Cardiac muscle cell (in vitro differentiated cells and primary cell): ENCODE results near the gene RNF223. TPM values are rescaled to one million over a fixed set of nuclear protein-coding genes. Genes with fewer than 3 reads are reported as not detected.

ENCODE experiments used
- DNase-seq, 2 donors: peaks; one replicate each; pipeline versions ENCODE4 v3.0.0 to v3.0.0-alpha.2; 2010 to 2017; ENCODE audit warnings: low read depth in 1 of 2, low spot score in 1 of 2
- H3K27ac ChIP-seq: fragments of 200-600 bp; sonication (generic); 2 replicates; pipeline ENCODE4 v1.5.1; 2016
- H3K27me3 ChIP-seq: fragments of 200-600 bp; sonication (generic); 2 replicates; pipeline ENCODE4 v1.6.0; 2016; ENCODE audit warnings: control low read depth
- H3K36me3 ChIP-seq: fragments of 200-600 bp; sonication (generic); 2 replicates; pipeline ENCODE4 v1.5.1; 2016; ENCODE audit warnings: control low read depth
- H3K4me1 ChIP-seq: fragments of 200-600 bp; sonication (generic); 2 replicates; pipeline ENCODE4 v1.8.1; 2017; ENCODE audit warnings: low read depth, mild to moderate bottlenecking, mixed run types
- H3K4me3 ChIP-seq: fragments of 200-600 bp; sonication (generic); 2 replicates; pipeline ENCODE4 v1.5.1; 2016; ENCODE audit warnings: mild to moderate bottlenecking
- H3K9me3 ChIP-seq: fragments of 200-600 bp; sonication (generic); 2 replicates; pipeline ENCODE4 v1.5.1; 2017; ENCODE audit warnings: low read depth, mild to moderate bottlenecking, control low read depth
- polyA plus RNA-seq: library from polyadenylated mRNA; unstranded; fragments of >200 nt; fragmentation: Nextera tagmentation; extraction: Ambion mirVana; gene quantifications from 2 replicates; pipeline ENCODE4 v1.2.1, GENCODE V29; 2016
- total RNA-seq: library from RNA; depleted of rRNA; stranded (reverse); fragments of >200 nt; gene quantifications from 2 replicates; pipeline ENCODE4 v1.2.3, GENCODE V29; 2016
- TF ChIP-seq, protein P1 (sequence below): IDR thresholded peaks from 2 replicates; pipeline ENCODE4 v1.5.1; 2012; ENCODE audit warnings: low read depth, mild to moderate bottlenecking, low read length

The RNF223 gene
- total and polyA plus RNA-seq, 2 experiments from 2014 or later: 0.33 TPM; not detected in 1

DNA sequence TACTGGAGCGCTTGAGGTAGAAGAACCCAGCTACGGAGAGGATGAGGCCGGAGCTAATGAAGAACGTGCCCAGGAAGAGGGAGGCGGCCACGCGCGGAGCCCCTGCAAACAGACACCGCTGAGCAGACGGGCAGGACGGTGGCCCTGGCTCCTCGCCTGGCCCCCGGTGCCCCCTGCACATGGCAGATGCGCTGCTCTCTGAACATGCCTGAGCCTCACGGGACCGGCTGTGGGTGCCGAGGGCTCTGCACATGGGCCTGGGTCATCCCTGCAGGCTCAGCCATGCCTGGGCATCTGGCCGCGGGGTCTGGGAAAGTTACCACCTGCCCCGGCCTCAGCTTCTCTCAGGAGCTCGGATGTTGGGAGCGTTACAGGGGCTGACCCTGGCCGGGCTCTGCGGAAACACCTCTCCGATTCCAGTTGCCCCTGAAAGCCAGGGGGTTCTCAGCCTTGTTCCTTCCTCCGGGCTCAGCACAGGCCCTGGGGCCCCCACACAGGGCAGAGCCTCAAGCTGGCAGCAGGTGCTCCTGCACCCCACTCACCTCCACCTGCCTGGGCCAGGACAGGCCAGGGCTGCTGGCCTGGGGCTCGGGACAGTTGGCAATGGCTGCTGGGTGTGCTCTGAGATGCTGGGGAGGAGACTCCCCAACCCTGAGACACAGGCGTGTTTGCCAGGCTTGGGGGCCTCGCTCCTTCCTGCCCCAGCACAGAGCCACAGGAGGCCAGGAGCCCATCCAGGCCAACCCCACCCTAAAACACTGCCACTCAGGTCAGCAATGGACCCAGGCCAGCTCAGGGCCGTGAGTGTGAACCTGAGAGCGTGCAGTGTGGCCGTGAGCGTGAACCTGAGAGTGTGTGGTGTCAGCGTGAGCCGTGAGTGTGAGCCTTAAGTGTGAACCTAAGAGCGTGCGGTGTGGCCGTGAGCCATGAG lies 12.1 kb upstream of the RNF223 start:
- no peak for DNase-seq
- TF ChIP-seq, protein P1, sequence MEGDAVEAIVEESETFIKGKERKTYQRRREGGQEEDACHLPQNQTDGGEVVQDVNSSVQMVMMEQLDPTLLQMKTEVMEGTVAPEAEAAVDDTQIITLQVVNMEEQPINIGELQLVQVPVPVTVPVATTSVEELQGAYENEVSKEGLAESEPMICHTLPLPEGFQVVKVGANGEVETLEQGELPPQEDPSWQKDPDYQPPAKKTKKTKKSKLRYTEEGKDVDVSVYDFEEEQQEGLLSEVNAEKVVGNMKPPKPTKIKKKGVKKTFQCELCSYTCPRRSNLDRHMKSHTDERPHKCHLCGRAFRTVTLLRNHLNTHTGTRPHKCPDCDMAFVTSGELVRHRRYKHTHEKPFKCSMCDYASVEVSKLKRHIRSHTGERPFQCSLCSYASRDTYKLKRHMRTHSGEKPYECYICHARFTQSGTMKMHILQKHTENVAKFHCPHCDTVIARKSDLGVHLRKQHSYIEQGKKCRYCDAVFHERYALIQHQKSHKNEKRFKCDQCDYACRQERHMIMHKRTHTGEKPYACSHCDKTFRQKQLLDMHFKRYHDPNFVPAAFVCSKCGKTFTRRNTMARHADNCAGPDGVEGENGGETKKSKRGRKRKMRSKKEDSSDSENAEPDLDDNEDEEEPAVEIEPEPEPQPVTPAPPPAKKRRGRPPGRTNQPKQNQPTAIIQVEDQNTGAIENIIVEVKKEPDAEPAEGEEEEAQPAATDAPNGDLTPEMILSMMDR: no peak
- H3K27me3 ChIP-seq: no peaks in the 10 kb centered on the region
- no peaks in the 10 kb centered on the region for H3K36me3 ChIP-seq
- H3K9me3 ChIP-seq: no peaks in the 10 kb centered on the region
- no peak overlapping the region for H3K27ac ChIP-seq
- no peaks in the 10 kb centered on the region for H3K4me1 ChIP-seq
- no peak overlapping the region for H3K4me3 ChIP-seq

DNA sequence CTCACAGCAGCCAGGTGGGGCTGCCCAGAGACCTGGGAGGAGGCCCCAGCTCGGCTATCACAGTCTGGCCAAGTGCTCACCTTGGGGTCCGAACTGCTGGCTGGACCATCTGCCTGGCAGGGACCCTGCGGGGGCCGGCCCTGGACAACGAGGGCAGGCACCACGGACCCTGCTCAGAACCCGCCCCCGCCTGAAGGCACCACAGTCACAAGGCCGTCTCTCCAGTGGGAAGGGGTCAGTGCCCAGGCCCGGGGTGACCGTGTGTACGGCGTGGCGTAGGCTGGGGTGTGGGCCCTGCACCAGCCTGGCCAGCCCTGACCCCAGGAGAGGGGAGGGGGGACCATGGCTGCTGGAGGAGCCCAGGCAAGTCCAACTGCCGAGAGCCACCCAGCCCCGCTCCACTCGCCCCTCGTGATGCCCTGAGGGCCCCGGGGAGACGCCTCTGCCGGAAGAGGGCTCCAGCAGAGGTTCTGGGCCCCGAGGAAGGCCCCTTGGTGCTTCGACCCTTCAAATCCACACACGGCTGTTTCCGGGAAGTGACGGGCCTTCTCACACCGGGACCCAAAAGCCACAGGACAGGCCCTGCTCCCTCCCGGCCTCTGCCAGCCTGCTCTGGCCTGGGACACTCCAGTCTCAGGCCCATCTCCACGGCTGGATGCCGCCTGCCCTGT lies 11.2 kb upstream of the RNF223 start:
- Histone ChIP-seq H3K9me3 (no peaks in the 10 kb centered on the region), H3K4me1 (no peaks in the 10 kb centered on the region), H3K4me3 (no peak overlapping the region), H3K27ac (no peak overlapping the region), H3K27me3 (no peaks in the 10 kb centered on the region), H3K36me3 (no peaks in the 10 kb centered on the region)
- TF ChIP-seq, protein P1: no peak
- DNase-seq: no peak

DNA sequence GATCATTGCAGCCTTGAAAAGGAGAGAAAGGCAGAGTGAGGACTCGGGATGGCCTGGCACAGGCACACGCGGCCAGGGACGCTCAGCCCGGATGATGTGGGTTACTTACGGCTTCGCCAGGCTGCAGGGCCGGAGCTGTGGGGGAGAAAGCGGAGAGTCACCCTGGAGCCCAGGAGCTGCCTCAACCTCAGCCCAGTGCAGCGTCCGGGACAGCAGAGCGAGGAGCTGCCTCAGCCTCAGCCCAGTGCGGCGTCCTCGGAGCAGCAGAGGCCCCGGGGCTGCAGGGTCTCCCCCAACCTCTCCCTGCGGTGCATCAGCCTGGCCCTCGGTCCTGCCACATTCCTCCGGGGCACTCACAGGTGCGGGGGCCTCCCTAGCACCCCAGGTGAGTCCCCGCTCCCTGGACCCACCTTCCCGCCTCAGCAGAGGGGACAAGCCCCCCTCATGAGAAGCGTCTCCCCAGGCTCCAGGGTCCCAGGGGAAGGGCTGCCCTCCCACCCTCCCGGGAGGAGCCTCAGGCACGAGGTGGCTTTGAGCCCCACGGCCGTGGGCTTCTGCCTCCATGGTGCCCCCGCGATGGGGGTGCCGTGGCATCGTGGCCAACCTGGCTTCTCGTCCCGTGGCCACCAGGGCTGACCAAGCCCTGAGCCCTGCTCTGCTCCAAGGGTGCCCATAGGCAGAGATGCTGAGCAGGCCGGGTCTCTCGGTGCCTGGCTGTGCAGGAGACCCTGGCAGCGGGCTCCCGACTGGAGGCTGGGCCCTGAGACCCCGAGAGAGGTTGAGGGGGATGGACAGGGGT lies 10.5 kb upstream of the RNF223 start:
- Histone ChIP-seq H3K4me1 (peaks cover 5% of the 10 kb centered on the region), H3K36me3 (no peaks in the 10 kb centered on the region), H3K4me3 (no peak overlapping the region), H3K27me3 (no peaks in the 10 kb centered on the region), H3K9me3 (no peaks in the 10 kb centered on the region), H3K27ac (no peak overlapping the region)
- DNase-seq: no peak
- TF ChIP-seq, protein P1: no peak

DNA sequence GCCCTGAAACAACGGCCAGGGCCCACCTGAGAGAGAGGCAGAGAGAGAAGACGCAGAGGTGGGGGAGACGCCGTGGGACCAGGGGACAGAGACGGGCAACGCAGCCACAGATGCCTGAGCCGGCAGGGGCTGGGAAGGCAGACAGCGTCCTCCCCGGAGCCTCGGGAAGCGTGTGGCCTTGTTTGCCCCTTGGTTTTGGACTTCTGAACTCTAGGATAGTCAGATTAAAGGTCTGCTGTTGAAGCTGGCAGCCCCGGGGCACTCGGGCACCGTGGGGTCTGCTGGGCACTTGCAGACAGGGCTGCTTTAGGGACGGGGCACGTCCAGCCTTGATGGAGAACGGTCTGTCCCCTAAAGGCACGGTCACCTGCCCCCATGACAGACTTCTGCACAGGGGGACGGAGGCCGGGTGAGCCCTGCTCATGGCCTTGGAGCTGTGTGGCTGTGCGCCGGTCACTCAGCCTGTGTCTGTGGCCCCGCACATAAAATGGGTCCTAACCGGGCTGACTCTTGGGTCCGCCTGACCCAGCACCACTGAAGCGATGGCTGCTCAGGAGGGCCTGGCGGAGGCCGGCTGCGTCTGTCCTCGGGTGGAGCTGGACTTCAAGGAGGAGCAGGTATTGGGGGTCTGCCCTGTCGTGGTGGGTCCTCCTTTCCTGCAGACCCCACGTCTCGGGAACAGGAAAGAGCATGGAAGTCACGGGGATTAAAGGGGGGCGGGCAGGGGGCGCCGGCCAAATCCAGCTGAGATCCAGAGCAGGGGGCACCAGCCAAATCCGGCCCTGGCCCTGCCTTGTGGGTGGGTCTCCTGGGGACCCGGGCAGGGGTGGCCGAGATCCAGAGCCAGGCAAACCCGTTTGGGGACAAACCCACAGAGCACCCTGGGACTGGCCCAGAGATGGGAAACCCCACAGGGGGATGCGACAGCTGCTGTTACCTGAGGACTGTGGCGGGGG lies 9.6 kb upstream of the RNF223 start:
- H3K9me3 ChIP-seq: no peaks in the 10 kb centered on the region
- H3K4me1 ChIP-seq: peaks cover 9% of the 10 kb centered on the region
- TF ChIP-seq, protein P1: no peak
- H3K4me3 ChIP-seq: no peak overlapping the region
- DNase-seq: no peak
- H3K27me3 ChIP-seq: no peaks in the 10 kb centered on the region
- H3K27ac ChIP-seq: no peak overlapping the region
- no peaks in the 10 kb centered on the region for H3K36me3 ChIP-seq
